ENCODE measurements around the gene RHBDL1. TPM values are rescaled to one million over a fixed set of nuclear protein-coding genes. Genes with fewer than 3 reads are reported as not detected.

Gene RHBDL1
- total and polyA plus RNA-seq, 9 of the 15 experiments (the other 6 are each of a cell fraction or from before 2014, with no cell fraction given), result 0.03 to 5.6 (median 1.3) TPM; not detected in 1

DNA sequence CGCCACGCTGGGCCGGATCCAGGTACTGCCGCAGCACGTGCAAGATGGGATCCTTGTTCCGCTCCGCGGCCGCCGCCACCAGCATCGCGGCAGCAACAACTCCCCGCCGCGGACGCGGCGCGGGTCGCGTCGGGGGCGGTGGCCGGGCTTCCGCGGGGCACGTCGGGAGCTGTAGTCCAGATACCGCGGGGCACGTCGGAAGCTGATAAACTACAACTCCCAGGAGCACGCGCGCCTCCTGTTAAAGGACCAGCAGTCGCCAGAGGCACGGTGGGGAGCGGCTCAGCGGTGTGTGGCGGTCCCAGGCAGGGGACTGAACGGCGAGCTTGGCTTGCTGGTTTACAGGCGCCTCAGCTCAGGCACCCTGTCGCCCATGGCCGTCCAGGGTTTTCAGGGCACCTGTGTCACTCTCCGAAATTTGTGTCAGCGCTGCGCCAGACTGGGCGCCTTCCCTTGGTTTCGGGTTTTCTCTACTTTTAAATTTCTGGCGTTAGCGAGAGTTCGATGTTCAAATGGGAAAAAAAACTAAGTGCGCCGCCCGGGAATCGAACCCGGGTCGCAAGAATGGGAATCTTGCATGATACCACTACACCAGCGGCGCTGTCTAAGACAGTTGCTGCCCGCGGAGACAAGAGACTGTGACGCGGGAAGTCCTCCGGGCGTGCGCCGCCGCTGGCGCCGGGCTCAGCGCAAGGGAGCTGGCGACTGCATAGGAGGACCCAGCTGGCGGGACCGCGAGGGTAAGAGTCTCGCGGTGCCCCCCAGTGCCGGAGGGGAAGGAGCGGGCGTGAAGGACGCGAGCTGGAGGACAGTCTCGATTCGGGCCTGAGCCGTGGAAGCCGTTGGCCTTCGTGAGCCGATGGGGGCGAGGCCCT is 39.0 kb upstream of the RHBDL1 start, which contains the start of gene METTL26:
Gene METTL26, minus strand, starts transcription at position 100 of the 875 bp plus-strand sequence. Its CDS starts 15 bp downstream, at position 85.
- under 1% methylated on average over 90 of the region's 91 CpGs for WGBS (ENCODE audit: insufficient coverage, low coverage, missing lambda C conversion rate)
- peak within 1 kb of the TSS; percentile 87 to 99 for H3K9ac ChIP-seq (ENCODE audit: insufficient read depth in 1 of 2, low read depth in 2 of 2, low read length in 2 of 2)
- FAIRE-seq, result peak; percentile 94
- no peaks in the 10 kb centered on the region for H3K9me3 ChIP-seq (replicated peaks; ENCODE audit: control insufficient read depth, insufficient read depth, low read depth, low read length)
- H4K20me1 ChIP-seq (replicated peaks; ENCODE audit: control insufficient read depth, insufficient read depth, low read length), result no peaks in the 10 kb centered on the region
- CTCF ChIA-PET (ENCODE audit: low intra/inter-chr PET ratio), result interaction anchor here (1.8 kb wide), 1 partner anchor 31 kb away, joined by 7 read pairs; the partner anchor contains the start of gene RHOT2
- peaks cover 29% of the 10 kb centered on the region for H3K79me2 ChIP-seq (ENCODE audit: control insufficient read depth, insufficient read depth, low read length)
- peaks cover 25% of the 10 kb centered on the region; the same call in 1 of the 3 replicates for H3K36me3 ChIP-seq (ENCODE audit: control insufficient read depth, insufficient read depth, low read length)
- intact Hi-C loops (cut with micrococcal nuclease) (loop anchor here (2.0 to 5.0 kb wide), 2 partner anchors 14 to 41 kb away; partner anchors contain the start of gene RHBDL1), in situ Hi-C loops (cut with MboI) (no loop called here)
- H3K27ac ChIP-seq (ENCODE audit: extremely low read depth, low read depth, low read length), result peak within 1 kb of the TSS; percentile 93
- H2AFZ ChIP-seq (ENCODE audit: low read depth, low read length), result peak within 1 kb of the TSS; percentile 97
- no TSS peak for BruUV-seq (replicated peaks)
- peaks cover 14 to 83% of the 10 kb centered on the region in 2 experiments; a peak in 4 of 5 replicates for H3K4me1 ChIP-seq (replicated peaks in 1 of 2; ENCODE audit: control insufficient read depth in 2 of 2, insufficient read depth in 2 of 2, low read length in 2 of 2)
- H3K4me2 ChIP-seq (ENCODE audit: insufficient read depth, low read length), result peak within 1 kb of the TSS; percentile 92
- peak; percentile 78 to 97 (median 86) for DNase-seq (ENCODE audit: extremely low read depth in 1 of 4, low spot score in 3 of 4)
- H3K9me1 ChIP-seq (ENCODE audit: control insufficient read depth, insufficient read depth, low read length), result no peaks in the 10 kb centered on the region
- peak; percentile 87 for ATAC-seq
- H3K4me3 ChIP-seq, result peak within 1 kb of the TSS; percentile 87
- no peaks in the 10 kb centered on the region for H3K27me3 ChIP-seq (ENCODE audit: control insufficient read depth in 2 of 2, insufficient read depth in 2 of 2, low read length in 2 of 2)
- POLR2A ChIA-PET, result interaction anchor here (0.6 to 2.2 kb wide), 19 partner anchors 9 to 1042 kb away, joined by 3 to 8 read pairs (median 3); partner anchors contain the start of genes NHLRC4 and RHOT2
- no peak for TF ChIP-seq RBM14 (IDR thresholded peaks at IDR 0.05; ENCODE audit: borderline replicate concordance, insufficient read depth, low read depth, low read length)
- TF ChIP-seq NFRKB (IDR thresholded peaks at IDR 0.05; ENCODE audit: low read depth), result no peak
- TF ChIP-seq SP2 (IDR thresholded peaks at IDR 0.05; ENCODE audit: extremely low read depth, low read depth, low read length, poor library complexity, severe bottlenecking), result no peak
- TF ChIP-seq, protein P1, sequence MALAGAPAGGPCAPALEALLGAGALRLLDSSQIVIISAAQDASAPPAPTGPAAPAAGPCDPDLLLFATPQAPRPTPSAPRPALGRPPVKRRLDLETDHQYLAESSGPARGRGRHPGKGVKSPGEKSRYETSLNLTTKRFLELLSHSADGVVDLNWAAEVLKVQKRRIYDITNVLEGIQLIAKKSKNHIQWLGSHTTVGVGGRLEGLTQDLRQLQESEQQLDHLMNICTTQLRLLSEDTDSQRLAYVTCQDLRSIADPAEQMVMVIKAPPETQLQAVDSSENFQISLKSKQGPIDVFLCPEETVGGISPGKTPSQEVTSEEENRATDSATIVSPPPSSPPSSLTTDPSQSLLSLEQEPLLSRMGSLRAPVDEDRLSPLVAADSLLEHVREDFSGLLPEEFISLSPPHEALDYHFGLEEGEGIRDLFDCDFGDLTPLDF (CRISPR knock-in tag; IDR thresholded peaks at IDR 0.05), result peak; percentile 79
- no peak for TF ChIP-seq SAFB2 (IDR thresholded peaks at IDR 0.05; ENCODE audit: borderline replicate concordance, low read depth, low read length, severe bottlenecking)
- no peak for TF ChIP-seq XRCC3 (IDR thresholded peaks at IDR 0.05)
- TF ChIP-seq, protein P2, sequence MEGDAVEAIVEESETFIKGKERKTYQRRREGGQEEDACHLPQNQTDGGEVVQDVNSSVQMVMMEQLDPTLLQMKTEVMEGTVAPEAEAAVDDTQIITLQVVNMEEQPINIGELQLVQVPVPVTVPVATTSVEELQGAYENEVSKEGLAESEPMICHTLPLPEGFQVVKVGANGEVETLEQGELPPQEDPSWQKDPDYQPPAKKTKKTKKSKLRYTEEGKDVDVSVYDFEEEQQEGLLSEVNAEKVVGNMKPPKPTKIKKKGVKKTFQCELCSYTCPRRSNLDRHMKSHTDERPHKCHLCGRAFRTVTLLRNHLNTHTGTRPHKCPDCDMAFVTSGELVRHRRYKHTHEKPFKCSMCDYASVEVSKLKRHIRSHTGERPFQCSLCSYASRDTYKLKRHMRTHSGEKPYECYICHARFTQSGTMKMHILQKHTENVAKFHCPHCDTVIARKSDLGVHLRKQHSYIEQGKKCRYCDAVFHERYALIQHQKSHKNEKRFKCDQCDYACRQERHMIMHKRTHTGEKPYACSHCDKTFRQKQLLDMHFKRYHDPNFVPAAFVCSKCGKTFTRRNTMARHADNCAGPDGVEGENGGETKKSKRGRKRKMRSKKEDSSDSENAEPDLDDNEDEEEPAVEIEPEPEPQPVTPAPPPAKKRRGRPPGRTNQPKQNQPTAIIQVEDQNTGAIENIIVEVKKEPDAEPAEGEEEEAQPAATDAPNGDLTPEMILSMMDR (IDR thresholded peaks at IDR 0.05 in 2 of 3, conservative IDR thresholded peaks at IDR 0.05 in 1 of 3; ENCODE audit: insufficient read depth in 2 of 3, low read depth in 1 of 3, low read length in 3 of 3), result peak in 2 of 3 experiments; percentile 46 to 68; a peak in 4 of 6 replicates
- peak; percentile 66 for TF ChIP-seq SOX6 (IDR thresholded peaks at IDR 0.05)
- TF ChIP-seq, protein P3, sequence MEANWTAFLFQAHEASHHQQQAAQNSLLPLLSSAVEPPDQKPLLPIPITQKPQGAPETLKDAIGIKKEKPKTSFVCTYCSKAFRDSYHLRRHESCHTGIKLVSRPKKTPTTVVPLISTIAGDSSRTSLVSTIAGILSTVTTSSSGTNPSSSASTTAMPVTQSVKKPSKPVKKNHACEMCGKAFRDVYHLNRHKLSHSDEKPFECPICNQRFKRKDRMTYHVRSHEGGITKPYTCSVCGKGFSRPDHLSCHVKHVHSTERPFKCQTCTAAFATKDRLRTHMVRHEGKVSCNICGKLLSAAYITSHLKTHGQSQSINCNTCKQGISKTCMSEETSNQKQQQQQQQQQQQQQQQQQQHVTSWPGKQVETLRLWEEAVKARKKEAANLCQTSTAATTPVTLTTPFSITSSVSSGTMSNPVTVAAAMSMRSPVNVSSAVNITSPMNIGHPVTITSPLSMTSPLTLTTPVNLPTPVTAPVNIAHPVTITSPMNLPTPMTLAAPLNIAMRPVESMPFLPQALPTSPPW (CRISPR knock-in tag; IDR thresholded peaks at IDR 0.05), result peak; percentile 70
- TF ChIP-seq, protein P4, sequence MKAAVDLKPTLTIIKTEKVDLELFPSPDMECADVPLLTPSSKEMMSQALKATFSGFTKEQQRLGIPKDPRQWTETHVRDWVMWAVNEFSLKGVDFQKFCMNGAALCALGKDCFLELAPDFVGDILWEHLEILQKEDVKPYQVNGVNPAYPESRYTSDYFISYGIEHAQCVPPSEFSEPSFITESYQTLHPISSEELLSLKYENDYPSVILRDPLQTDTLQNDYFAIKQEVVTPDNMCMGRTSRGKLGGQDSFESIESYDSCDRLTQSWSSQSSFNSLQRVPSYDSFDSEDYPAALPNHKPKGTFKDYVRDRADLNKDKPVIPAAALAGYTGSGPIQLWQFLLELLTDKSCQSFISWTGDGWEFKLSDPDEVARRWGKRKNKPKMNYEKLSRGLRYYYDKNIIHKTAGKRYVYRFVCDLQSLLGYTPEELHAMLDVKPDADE (conservative IDR thresholded peaks at IDR 0.05; ENCODE audit: control insufficient read depth, low read depth, low read length), result peak; percentile 92
- no peak for TF ChIP-seq HEY1 (CRISPR knock-in tag; IDR thresholded peaks at IDR 0.05; ENCODE audit: borderline replicate concordance)

All from K562 (cell line).